ENCODE data around the gene ERICH6. TPM values are rescaled to one million over a fixed set of nuclear protein-coding genes. Genes with fewer than 3 reads are reported as not detected.
"Not testable (repeated sequence)": the region's sequence is repeated elsewhere in the genome, so short reads cannot be mapped to it uniquely, and the experiment has no call there.

ERICH6 gene
- total and polyA plus RNA-seq, 10 of the 15 experiments (the other 5 are each of a cell fraction or from before 2014, with no cell fraction given), result 0.04 to 0.40 (median 0.22) TPM; not detected in 6

- no peak overlapping the region for H3K4me3 ChIP-seq
- TF ChIP-seq SREBF1 (IDR thresholded peaks at IDR 0.05; ENCODE audit: low read length), result no peak
- TF ChIP-seq POLR2AphosphoS2 (IDR thresholded peaks at IDR 0.05; ENCODE audit: low read depth, low read length), result no peak
- TF ChIP-seq FOXM1 (IDR thresholded peaks at IDR 0.05; ENCODE audit: low read depth, low read length), result no peak
- no peak for TF ChIP-seq RBBP5 (conservative IDR thresholded peaks at IDR 0.05)
- TF ChIP-seq TBL1XR1 (IDR thresholded peaks at IDR 0.05; ENCODE audit: low read depth, low read length), result no peak
- TF ChIP-seq KLF5 (IDR thresholded peaks at IDR 0.05; ENCODE audit: partially characterized antibody), result no peak
- no peak for TF ChIP-seq ELK1 (IDR thresholded peaks at IDR 0.05; ENCODE audit: low read depth, low read length)
- TF ChIP-seq CHD4 (IDR thresholded peaks at IDR 0.05), result no peak
- no peak for TF ChIP-seq ZNF24 (IDR thresholded peaks at IDR 0.05)
- no peak for TF ChIP-seq NFIC (IDR thresholded peaks at IDR 0.05; ENCODE audit: low read depth, low read length)
- TF ChIP-seq ZSCAN29 (IDR thresholded peaks at IDR 0.05), result no peak
- TF ChIP-seq CHD1 (IDR thresholded peaks at IDR 0.05; ENCODE audit: low read depth, low read length), result no peak
- no peak for TF ChIP-seq REST (IDR thresholded peaks at IDR 0.05; ENCODE audit: low read depth, low read length)
- H3K79me2 ChIP-seq (ENCODE audit: control insufficient read depth, insufficient read depth, low read length), result peaks cover 34% of the 10 kb centered on the region
- in situ Hi-C loops (cut with MboI), result no loop called here
- CTCF ChIA-PET, result interaction anchor here (1.1 kb wide), 1 partner anchor 35 kb away, joined by 3 read pairs; no protein-coding TSS in a partner anchor
- no peaks in the 10 kb centered on the region for H3K9me3 ChIP-seq (replicated peaks; ENCODE audit: control insufficient read depth, insufficient read depth, low read length)
- WGBS (ENCODE audit: insufficient coverage, insufficient replicate concordance, low lambda C conversion rate, missing lambda C conversion rate), result 100% methylated on average over 1 of the region's 1 CpG
- no peak overlapping the region for H3K4me2 ChIP-seq (ENCODE audit: control insufficient read depth, insufficient read depth)
- SMC1A ChIA-PET (ENCODE audit: uncharacterized antibody, unreplicated experiment), result interaction anchor here (1.3 kb wide), 1 partner anchor 14 kb away, joined by 4 read pairs; no protein-coding TSS in a partner anchor
- FAIRE-seq, result no peak
- no peak overlapping the region for H2AFZ ChIP-seq (ENCODE audit: control insufficient read depth, low read depth, low read length)
- DNase-seq (ENCODE audit: low read depth, low spot score), result no peak
- POLR2A ChIA-PET, result interaction anchor here (1.9 kb wide), 1 partner anchor 14 kb away, joined by 4 read pairs; no protein-coding TSS in a partner anchor
- no peak for ATAC-seq
- H3K27ac ChIP-seq (ENCODE audit: control insufficient read depth, insufficient read depth), result no peak overlapping the region
- no peak overlapping the region for H3K9ac ChIP-seq (ENCODE audit: control insufficient read depth, insufficient read depth, low read length)
- RAD21 ChIA-PET (ENCODE audit: unreplicated experiment), result interaction anchor here (0.8 kb wide), 1 partner anchor 80 kb away, joined by 3 read pairs; the partner anchor contains the start of gene ERICH6
- no peaks in the 10 kb centered on the region for H4K20me1 ChIP-seq (ENCODE audit: control insufficient read depth, insufficient read depth)
- no TSS peak for BruUV-seq (replicated peaks)
- H3K4me1 ChIP-seq (ENCODE audit: control insufficient read depth, insufficient read depth, low read length), result no peaks in the 10 kb centered on the region
- no peaks in the 10 kb centered on the region for H3K27me3 ChIP-seq (replicated peaks in 1 of 2; ENCODE audit: control insufficient read depth in 2 of 2, insufficient read depth in 2 of 2, low read length in 1 of 2)
- intact Hi-C loops (cut with micrococcal nuclease; ENCODE audit: unreplicated experiment), result no loop called here
- peaks cover 4 to 12% of the 10 kb centered on the region in 2 experiments; a peak in 2 of 4 replicates for H3K36me3 ChIP-seq (ENCODE audit: control insufficient read depth in 2 of 2, insufficient read depth in 2 of 2, low read length in 1 of 2)
These were observed 79.8 kb downstream of the ERICH6 start for GRCh38 chr3:150623945-150624344.

- not testable (repeated sequence) for FAIRE-seq; H4K20me1 ChIP-seq (ENCODE audit: control insufficient read depth, insufficient read depth)
- peaks cover 44% of the 10 kb centered on the region for H3K79me2 ChIP-seq (ENCODE audit: control insufficient read depth, insufficient read depth, low read length)
These were observed 80.8 kb downstream of the ERICH6 start for GRCh38 chr3:150622955-150623354.

More at GRCh38 chr3:150622955-150623354, 80.8 kb downstream of the ERICH6 start:
- SMC1A ChIA-PET (ENCODE audit: uncharacterized antibody, unreplicated experiment); H3K4me2 ChIP-seq (ENCODE audit: control insufficient read depth, insufficient read depth); RAD21 ChIA-PET (ENCODE audit: unreplicated experiment); POLR2A ChIA-PET; CTCF ChIA-PET; intact Hi-C loops (cut with micrococcal nuclease; ENCODE audit: unreplicated experiment); DNase-seq (ENCODE audit: low read depth, low spot score); H3K4me3 ChIP-seq; H3K27me3 ChIP-seq (replicated peaks in 1 of 2; ENCODE audit: control insufficient read depth in 2 of 2, insufficient read depth in 2 of 2, low read length in 1 of 2); H3K27ac ChIP-seq (ENCODE audit: control insufficient read depth, insufficient read depth); H3K9me3 ChIP-seq (replicated peaks; ENCODE audit: control insufficient read depth, insufficient read depth, low read length); in situ Hi-C loops (cut with MboI); H2AFZ ChIP-seq (ENCODE audit: control insufficient read depth, low read depth, low read length); H3K9ac ChIP-seq (ENCODE audit: control insufficient read depth, insufficient read depth, low read length); ATAC-seq; BruUV-seq (replicated peaks); H3K4me1 ChIP-seq (ENCODE audit: control insufficient read depth, insufficient read depth, low read length): not testable (repeated sequence)
- peaks cover 4 to 12% of the 10 kb centered on the region in 2 experiments; a peak in 2 of 4 replicates for H3K36me3 ChIP-seq (ENCODE audit: control insufficient read depth in 2 of 2, insufficient read depth in 2 of 2, low read length in 1 of 2)
